Choroid plexus epithelial cell (primary cell): ENCODE results near the gene GPX6.
"Not testable (repeated sequence)": the region's sequence is repeated elsewhere in the genome, so short reads cannot be mapped to it uniquely, and the experiment has no call there.

Experiments used
- DNase-seq: peaks from one replicate; pipeline ENCODE4 v3.0.0-alpha.2; 2010; ENCODE audit warnings: low read depth
- H3K4me3 ChIP-seq: 2 replicates; pipeline ENCODE4 v1.5.1; 2011; ENCODE audit warnings: low read depth, mild to moderate bottlenecking, control low read depth, low read length, moderate library complexity
- TF ChIP-seq, protein P1 (sequence below): conservative IDR thresholded peaks from 2 replicates; pipeline ENCODE4 v1.5.1; 2011; ENCODE audit warnings: low read depth, mild to moderate bottlenecking, control low read depth, inconsistent platforms, low read length, moderate library complexity

The GPX6 gene

DNA sequence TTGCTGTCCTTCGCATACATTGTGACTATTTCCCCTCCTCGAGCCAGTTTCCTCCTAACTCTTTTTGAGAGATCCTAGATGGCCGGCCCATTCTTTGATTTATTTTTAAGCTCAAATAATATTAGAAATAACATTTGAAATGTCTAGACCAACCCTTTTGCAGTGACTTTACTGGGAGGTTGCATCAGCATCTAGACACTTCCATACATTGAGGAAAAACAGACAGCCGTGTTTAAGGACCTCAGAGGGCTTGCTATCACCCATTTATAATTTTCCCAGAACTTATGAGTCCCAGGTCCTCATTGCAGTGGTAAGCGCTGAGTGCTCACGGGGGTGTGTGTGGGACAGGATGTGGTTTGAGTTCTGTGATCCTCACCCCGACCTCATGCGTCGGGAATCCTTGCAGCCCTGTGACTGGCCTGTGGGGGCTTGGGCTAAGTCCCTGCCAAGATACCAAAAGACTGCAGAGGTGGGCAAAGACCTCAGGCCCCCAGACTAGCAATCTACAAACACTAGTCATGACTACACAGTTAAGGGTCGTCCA, 10.0 kb upstream of the GPX6 start, which contains the start of gene GPX5:
GPX5 (plus strand) TSS at position 386 of the 544 bp plus-strand sequence; CDS start at position 519, 133 bp downstream.
- TF ChIP-seq, protein P1, sequence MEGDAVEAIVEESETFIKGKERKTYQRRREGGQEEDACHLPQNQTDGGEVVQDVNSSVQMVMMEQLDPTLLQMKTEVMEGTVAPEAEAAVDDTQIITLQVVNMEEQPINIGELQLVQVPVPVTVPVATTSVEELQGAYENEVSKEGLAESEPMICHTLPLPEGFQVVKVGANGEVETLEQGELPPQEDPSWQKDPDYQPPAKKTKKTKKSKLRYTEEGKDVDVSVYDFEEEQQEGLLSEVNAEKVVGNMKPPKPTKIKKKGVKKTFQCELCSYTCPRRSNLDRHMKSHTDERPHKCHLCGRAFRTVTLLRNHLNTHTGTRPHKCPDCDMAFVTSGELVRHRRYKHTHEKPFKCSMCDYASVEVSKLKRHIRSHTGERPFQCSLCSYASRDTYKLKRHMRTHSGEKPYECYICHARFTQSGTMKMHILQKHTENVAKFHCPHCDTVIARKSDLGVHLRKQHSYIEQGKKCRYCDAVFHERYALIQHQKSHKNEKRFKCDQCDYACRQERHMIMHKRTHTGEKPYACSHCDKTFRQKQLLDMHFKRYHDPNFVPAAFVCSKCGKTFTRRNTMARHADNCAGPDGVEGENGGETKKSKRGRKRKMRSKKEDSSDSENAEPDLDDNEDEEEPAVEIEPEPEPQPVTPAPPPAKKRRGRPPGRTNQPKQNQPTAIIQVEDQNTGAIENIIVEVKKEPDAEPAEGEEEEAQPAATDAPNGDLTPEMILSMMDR, result no peak
- no peak within 1 kb of the TSS for H3K4me3 ChIP-seq
- DNase-seq, result no peak

- TF ChIP-seq, protein P1, result no peak
- DNase-seq, result no peak
- no peak overlapping the region for H3K4me3 ChIP-seq
These were observed 7.6 kb upstream of the GPX6 start for GRCh38 chr6:28523241-28523622.

DNA sequence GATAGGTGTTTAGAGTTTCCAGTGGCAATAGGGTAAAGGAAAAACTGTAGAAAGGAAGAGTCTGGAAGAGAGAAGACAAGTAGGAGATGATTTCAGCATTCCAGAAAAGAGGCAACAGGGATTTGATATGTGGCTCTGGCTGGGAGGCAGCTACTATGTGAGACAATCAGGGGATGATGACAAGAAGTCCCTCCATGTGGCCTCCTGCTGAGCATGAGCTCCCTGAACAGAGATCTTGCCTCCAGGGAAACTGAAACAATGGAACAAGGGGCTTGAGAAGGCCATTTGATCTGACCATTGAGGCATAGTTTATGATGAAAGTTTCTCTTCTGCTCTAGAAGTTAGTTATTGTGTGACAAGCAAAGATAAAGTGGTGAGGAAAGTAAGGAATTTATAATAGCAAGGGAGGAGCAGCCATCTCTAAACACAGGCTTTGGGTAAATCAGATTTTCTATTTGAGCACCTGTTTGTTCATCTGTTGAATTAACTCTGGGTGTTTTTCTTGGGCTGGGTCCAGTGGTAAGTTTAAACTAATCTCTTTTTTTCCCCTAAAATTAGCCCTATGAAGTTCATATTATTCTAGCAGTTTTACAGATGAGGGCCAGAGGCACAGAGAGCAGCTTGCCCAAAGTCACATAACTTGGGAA, 7.1 kb upstream of the GPX6 start:
- no peak overlapping the region for H3K4me3 ChIP-seq
- no peak for DNase-seq
- TF ChIP-seq, protein P1, result no peak

DNA sequence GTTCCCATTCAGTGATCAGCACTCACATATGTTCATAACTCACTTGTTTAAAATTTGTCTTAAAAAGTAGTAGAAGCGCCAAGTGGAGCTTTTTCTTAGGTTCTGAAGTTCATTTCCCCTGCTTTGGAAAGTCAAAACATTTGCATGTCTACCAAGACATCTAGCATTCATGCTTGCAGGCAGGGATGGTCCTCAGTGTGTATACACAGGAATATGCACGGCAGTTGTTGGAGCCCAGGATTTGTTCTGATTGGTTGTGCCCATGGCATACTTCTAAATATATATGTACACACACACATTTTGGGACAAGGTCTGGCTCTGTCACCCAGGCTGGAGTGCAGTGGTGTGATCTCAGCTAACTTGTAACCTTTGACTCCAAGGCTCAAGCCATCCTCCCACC, 2.4 kb upstream of the GPX6 start:
- TF ChIP-seq, protein P1, result no peak
- no peak for DNase-seq
- H3K4me3 ChIP-seq, result no peak overlapping the region

DNA sequence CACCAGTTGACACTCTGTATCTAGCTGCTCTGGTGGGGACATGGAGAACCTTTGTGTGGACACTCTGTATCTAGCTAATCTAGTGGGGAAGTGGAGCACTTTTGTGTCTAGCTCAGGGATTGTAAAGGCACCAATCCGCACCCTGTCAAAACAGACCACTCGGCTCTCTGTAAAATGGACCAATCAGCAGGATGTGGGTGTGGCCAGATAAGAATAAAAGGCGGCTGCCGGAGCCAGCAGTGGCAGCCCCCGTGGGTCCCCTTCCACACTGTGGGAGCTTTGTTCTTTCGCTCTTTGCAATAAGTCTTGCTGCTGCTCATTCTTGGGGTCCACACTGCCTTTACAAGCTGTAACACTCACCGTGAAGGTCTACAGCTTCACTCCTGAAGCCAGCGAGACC, 3.2 kb downstream of the GPX6 start:
- DNase-seq, H3K4me3 ChIP-seq: not testable (repeated sequence)

DNA sequence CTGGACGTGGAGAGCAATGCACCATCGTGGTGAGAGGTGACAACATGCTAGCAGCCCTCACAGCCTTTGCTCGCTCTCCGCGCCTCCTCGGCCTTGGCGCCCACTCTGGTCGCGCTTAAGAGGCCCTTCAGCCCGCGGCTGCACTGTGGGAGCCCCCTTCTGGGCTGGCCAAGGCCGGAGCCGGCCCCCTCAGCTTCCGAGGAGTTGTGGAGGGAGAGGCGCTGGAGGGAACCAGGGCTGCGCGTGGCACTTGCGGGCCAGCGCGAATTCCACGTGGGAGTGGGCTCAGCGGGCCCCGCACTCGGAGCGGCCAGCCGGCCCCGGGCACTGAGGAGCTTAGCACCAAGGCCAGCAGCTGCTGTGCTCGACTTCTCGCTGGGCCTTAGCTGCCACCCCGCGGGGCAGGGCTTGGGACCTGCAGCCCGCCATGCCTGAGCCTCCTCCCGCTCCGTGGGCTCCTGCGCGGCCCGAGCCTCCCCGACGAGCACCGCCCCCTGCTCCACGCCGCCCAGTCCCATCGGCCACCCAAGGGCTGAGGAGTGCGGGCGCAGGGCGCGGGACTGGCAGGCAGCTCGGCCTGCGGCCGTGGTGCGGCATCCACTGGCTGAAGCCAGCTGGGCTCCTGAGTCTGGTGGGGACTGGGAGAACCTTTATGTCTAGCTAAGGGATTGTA, 3.8 kb downstream of the GPX6 start:
- DNase-seq, result no peak
- H3K4me3 ChIP-seq, result no peak overlapping the region

GRCh38 chr6:28506807-28507475, 8.7 kb downstream of the GPX6 start:
- no peak overlapping the region for H3K4me3 ChIP-seq
- TF ChIP-seq, protein P1, result no peak
- no peak for DNase-seq

More for the DNA sequence above, 3.8 kb downstream of the GPX6 start:
- TF ChIP-seq, protein P1, result no peak
